ENCODE measurements around the gene LNX1.

- TF ChIP-seq CTCF (conservative IDR thresholded peaks at IDR 0.05; ENCODE audit: low read length) (no peak), EZH2phosphoT487 (IDR thresholded peaks at IDR 0.05; ENCODE audit: borderline replicate concordance, low read depth, low read length) (no peak)
These were observed 1.8 kb downstream of the LNX1 start for GRCh38 chr4:53589511-53589910.

Measured in OCI-LY7 (cell line).